Ishikawa (cell line): Measurements from ENCODE around the gene GMNN.

Experiments used
- CEBPB ChIP-seq: IDR thresholded peaks from 2 replicates; pipeline ENCODE4 v1.6.1; 2012
- CREB1 ChIP-seq: IDR thresholded peaks from 2 replicates; pipeline ENCODE4 v1.6.1; 2012; ENCODE audit warnings: low read depth
- EGR1 ChIP-seq: IDR thresholded peaks from 2 replicates; pipeline ENCODE4 v1.6.1; 2012
- EP300 ChIP-seq: IDR thresholded peaks from 2 replicates; pipeline ENCODE4 v1.6.1; 2012; ENCODE audit warnings: borderline replicate concordance
- FOXM1 ChIP-seq: IDR thresholded peaks from 2 replicates; pipeline ENCODE4 v1.6.1; 2012; ENCODE audit warnings: low read depth, borderline replicate concordance
- NFIC ChIP-seq: IDR thresholded peaks from 2 replicates; pipeline ENCODE4 v1.6.1; 2012
- RAD21 ChIP-seq: IDR thresholded peaks from 2 replicates; pipeline ENCODE4 v1.6.1; 2012; ENCODE audit warnings: low read depth
- REST ChIP-seq: IDR thresholded peaks from 2 replicates; pipeline ENCODE4 v1.6.1; 2012; ENCODE audit warnings: low read depth, mild to moderate bottlenecking
- TAF1 ChIP-seq: IDR thresholded peaks from 2 replicates; pipeline ENCODE4 v1.6.1; 2012; ENCODE audit warnings: low read depth, mild to moderate bottlenecking
- TCF12 ChIP-seq: IDR thresholded peaks from 2 replicates; pipeline ENCODE4 v1.6.1; 2012; ENCODE audit warnings: low read depth
- TEAD4 ChIP-seq: IDR thresholded peaks from 2 replicates; pipeline ENCODE4 v1.6.1; 2012
- YY1 ChIP-seq: IDR thresholded peaks from 2 replicates; pipeline ENCODE4 v1.6.1; 2012; ENCODE audit warnings: low read depth
- ZBTB7A ChIP-seq: IDR thresholded peaks from 2 replicates; pipeline ENCODE4 v1.6.1; 2012; ENCODE audit warnings: low read depth
- TF ChIP-seq, protein P1 (sequence below): IDR thresholded peaks from 2 replicates; pipeline ENCODE4 v1.6.1; 2012
- TF ChIP-seq, protein P2 (sequence below): IDR thresholded peaks from 2 replicates; pipeline ENCODE4 v1.6.1; 2012

GMNN gene

GRCh38 chr6:24818346-24818745 lies 43.6 kb downstream of the GMNN start:
- TF ChIP-seq TAF1 (no peak), ZBTB7A (no peak), FOXM1 (no peak), CEBPB (no peak), EGR1 (no peak), YY1 (no peak), TEAD4 (no peak), NFIC (no peak), EP300 (no peak), REST (no peak)
- TF ChIP-seq, protein P1, sequence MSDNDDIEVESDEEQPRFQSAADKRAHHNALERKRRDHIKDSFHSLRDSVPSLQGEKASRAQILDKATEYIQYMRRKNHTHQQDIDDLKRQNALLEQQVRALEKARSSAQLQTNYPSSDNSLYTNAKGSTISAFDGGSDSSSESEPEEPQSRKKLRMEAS = no peak

DNA sequence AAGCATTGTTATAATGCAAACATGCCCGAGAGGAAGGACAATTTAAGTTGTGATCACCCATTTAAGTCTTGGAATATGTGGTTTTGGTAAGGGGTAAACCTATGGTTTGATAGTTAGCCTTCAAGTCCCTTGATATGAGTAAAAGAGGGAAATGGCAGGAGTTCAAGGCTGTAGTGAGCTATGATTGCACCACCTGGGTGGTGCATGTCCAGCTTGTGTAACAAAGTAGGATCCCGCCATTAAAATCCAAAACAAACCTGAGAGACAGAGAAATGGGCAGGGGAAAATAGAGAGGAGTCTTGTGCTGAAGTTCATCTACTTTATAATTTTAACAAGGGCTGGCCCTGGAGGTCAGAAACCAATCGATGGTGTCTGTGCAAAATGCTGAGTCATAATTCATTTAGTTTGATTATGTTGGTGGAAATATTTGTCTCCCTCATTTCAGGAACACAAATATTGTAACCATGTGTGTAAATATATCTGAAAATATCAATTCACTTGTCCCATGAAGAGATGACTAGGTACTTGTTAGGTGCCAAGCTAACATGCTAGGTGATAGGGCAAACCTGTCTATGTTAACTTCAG lies 47.2 kb downstream of the GMNN start:
- TF ChIP-seq EGR1 (no peak), TAF1 (no peak), RAD21 (no peak), ZBTB7A (no peak), CEBPB (no peak), YY1 (no peak), FOXM1 (no peak)
- TF ChIP-seq, protein P2, sequence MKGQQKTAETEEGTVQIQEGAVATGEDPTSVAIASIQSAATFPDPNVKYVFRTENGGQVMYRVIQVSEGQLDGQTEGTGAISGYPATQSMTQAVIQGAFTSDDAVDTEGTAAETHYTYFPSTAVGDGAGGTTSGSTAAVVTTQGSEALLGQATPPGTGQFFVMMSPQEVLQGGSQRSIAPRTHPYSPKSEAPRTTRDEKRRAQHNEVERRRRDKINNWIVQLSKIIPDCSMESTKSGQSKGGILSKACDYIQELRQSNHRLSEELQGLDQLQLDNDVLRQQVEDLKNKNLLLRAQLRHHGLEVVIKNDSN = no peak
- TF ChIP-seq, protein P1 = no peak

DNA sequence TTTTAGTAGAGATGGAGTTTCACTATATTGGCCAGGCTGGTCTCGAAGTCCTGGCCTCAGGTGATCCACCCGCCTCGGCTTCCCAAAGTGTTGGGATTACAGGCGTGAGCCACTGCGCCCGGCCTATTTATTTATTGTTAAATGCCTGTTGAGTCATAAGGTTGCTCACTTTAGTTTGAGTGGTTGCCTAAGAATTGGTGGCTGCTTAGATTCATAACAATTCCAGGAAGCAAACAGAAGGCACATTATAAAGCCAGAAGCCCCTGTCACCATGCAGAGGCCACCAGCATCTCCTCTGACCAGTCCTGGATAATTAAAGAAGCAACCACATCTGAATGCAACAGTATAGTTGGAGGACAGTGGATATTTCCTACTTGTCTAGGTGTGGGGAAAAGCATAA lies 48.0 kb downstream of the GMNN start:
- TF ChIP-seq EGR1 = no peak
- TF ChIP-seq TCF12 = no peak
- TF ChIP-seq REST = no peak
- TF ChIP-seq YY1 = no peak
- TF ChIP-seq NFIC = no peak
- no peak for TF ChIP-seq CREB1
- TF ChIP-seq FOXM1 = no peak
- TF ChIP-seq CEBPB = no peak
- TF ChIP-seq TAF1 = no peak
- TF ChIP-seq RAD21 = no peak
- TF ChIP-seq, protein P1 = no peak

GRCh38 chr6:24823185-24823584 lies 48.4 kb downstream of the GMNN start:
- TF ChIP-seq EP300 (no peak), REST (no peak), TCF12 (no peak), NFIC (no peak), TAF1 (no peak), EGR1 (no peak), RAD21 (no peak), ZBTB7A (no peak), YY1 (no peak), FOXM1 (no peak), CREB1 (no peak), TEAD4 (no peak), CEBPB (no peak)
- TF ChIP-seq, protein P1 = no peak
- TF ChIP-seq, protein P2 = no peak
